ENCODE data around the gene SEZ6L.

- TF ChIP-seq POLR2A (IDR thresholded peaks at IDR 0.05) (no peak), CTCF (IDR thresholded peaks at IDR 0.05) (no peak), EP300 (IDR thresholded peaks at IDR 0.05) (no peak)
These were observed 46.5 kb downstream of the SEZ6L start for GRCh38 chr22:26215736-26216135.

Measured in ovary (tissue), 3 donors.